ENCODE measurements around the gene ERC2.

- TF ChIP-seq CTCF (tag by site-specific recombination; IDR thresholded peaks at IDR 0.05), result no peak
- no peak for TF ChIP-seq PRDM10 (tag by site-specific recombination; IDR thresholded peaks at IDR 0.05)
- TF ChIP-seq ZNF23 (tag by site-specific recombination; IDR thresholded peaks at IDR 0.05; ENCODE audit: borderline replicate concordance), result no peak
Observed at GRCh38 chr3:56200251-56200650, 268.0 kb downstream of the ERC2 start.

All from HEK293 (cell line).